ENCODE results near the gene CIAO3. TPM values are rescaled to one million over a fixed set of nuclear protein-coding genes. Genes with fewer than 3 reads are reported as not detected.

CIAO3 gene
- total RNA-seq, 2 experiments from 2014 or later, result 33.4 to 34.5 TPM

GRCh38 chr16:729768-730665, 10.8 kb downstream of the CIAO3 start:
- ChIA-PET POLR2A (interaction anchor here (0.5 to 2.9 kb wide), 2 partner anchors 9 to 12 kb away, joined by 3 to 15 read pairs; partner anchors contain the start of gene ANTKMT), CTCF (interaction anchor here (1.1 to 1.8 kb wide), 3 partner anchors 9 to 19 kb away, joined by 3 to 10 read pairs (median 5); partner anchors contain the start of genes ANTKMT and CIAO3)

DNA sequence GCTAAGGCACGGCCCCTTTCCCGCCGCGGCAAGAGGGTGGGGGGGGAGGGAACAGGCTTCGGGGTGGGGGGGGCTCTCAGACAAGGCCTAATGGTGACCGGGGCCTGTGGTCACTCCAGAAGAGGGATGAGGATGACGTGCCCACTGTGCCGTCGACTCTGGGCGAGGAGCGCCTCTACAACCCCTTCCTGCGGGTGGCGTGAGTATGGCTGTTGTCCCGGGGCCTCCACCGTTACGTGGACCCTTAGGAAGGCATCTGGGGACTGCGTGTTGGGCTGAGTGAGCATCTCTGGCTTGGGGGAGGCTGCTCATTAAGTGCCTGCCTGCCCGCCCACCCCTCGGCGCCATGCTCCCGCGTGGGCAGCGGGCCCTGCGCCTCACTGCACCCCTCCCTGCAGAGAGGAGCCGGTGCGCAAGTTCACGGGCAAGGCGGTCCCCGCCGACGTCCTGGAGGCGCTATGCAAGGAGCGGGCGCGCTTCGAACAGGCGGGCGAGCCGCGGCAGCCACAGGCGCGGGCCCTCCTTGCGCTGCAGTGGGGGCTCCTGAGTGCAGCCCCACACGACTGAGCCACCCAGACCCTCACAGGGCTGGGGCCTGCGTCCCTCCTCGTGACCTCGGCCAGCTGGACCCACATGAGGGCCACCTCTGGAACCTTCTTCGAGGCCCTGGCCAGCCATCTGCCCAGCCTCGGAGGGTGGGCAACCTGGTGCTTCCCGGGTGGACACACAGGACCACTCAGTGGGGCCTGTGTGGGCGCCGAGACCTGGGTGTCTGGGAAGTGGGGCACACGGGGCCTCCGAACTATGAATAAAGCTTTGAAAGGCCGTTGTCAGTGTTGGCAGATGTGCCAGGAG, 11.7 kb downstream of the CIAO3 start:
- ChIA-PET POLR2A (interaction anchor here (0.9 to 2.9 kb wide), 3 partner anchors 8 to 95 kb away, joined by 3 to 15 read pairs (median 12); partner anchors contain the start of gene ANTKMT), CTCF (interaction anchor here (1.1 to 1.8 kb wide), 4 partner anchors 8 to 18 kb away, joined by 3 to 10 read pairs (median 4); partner anchors contain the start of genes ANTKMT and CIAO3)

DNA sequence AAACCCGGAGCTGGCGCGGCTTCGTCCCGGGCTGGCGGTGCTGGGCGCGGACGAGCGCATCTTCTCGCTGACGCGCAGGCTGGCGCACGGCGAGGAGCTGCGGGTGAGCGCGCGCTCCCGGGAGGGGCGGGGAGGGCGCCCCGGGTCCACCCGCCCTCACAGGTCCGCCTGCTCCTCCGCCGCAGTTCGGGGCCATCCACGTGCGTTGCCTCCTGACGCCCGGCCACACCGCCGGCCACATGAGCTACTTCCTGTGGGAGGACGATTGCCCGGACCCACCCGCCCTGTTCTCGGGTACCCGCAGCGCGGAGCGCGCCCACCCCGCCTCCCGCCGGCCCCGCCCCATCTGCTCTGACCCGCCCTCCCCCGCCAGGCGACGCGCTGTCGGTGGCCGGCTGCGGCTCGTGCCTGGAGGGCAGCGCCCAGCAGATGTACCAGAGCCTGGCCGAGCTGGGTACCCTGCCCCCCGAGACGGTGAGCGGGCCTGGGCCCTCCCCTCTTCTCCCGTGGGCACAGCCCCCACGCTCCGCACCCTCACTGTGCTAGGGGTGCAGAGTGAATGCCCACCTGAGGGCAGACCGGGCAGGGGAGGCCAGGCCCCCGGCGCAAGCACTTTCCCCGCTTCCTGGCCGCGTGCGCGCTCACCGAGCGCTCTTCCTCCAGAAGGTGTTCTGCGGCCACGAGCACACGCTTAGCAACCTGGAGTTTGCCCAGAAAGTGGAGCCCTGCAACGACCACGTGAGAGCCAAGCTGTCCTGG, 12.5 kb downstream of the CIAO3 start:
- CTCF ChIA-PET, result interaction anchor here (1.1 to 3.0 kb wide), 4 partner anchors 8 to 57 kb away, joined by 3 to 15 read pairs (median 4); partner anchors contain the start of gene CIAO3
- POLR2A ChIA-PET, result interaction anchor here (0.6 to 1.5 kb wide), 6 partner anchors 8 to 688 kb away, joined by 3 to 12 read pairs (median 3); partner anchors contain the start of gene CIAO3

DNA sequence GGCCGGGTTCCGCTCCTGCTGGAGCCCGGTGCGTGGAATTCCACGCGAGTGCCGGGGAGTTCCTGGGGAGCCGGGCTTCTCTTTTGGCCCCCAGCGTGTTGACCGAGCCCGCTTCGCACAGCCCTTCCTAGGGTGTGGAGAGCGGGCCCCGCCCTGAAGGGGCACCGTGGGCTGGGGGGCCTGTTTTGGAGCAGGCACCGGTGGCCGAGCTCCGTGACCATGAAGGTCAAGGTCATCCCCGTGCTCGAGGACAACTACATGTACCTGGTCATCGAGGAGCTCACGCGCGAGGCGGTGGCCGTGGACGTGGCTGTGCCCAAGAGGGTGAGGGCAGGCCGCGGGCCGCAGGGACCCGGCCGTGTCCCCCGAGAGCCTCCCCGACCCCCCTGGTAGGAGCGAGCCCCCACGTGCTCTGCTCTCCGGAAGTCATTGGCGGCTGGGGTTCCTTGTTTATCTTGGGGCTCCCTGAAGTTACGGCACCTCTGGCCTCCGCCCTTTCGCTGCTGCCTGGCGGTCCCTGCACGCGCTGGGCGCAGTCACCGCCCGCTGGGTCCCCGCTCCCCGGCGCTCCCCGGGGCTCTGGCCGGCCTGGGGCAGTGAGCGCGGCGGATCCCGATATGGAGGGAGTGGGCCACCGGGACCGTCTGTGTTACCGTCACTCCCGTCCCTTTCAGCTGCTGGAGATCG, 13.4 kb downstream of the CIAO3 start:
- POLR2A ChIA-PET, result interaction anchor here (0.9 to 1.5 kb wide), 2 partner anchors 9 to 32 kb away, joined by 3 to 7 read pairs; no protein-coding TSS in a partner anchor
- CTCF ChIA-PET, result interaction anchor here (1.1 to 3.0 kb wide), 5 partner anchors 8 to 58 kb away, joined by 3 to 15 read pairs (median 3); partner anchors contain the start of gene CIAO3

- CTCF ChIA-PET, result interaction anchor here (1.2 to 3.1 kb wide), 5 partner anchors 9 to 58 kb away, joined by 3 to 26 read pairs (median 3); partner anchors contain the start of genes CIAO3, METRN and RHOT2
- POLR2A ChIA-PET, result interaction anchor here (1.0 to 1.2 kb wide), 2 partner anchors 9 to 61 kb away, joined by 3 to 7 read pairs; partner anchors contain the start of gene RPUSD1
Observed at GRCh38 chr16:726438-727290, 14.1 kb downstream of the CIAO3 start, which contains the start of the genes CCDC78 and HAGHL. CCDC78 (minus strand) TSS chr16:726443; CDS start chr16:726367, 76 bp downstream. HAGHL (plus strand) TSS chr16:727106; CDS start chr16:727510, 404 bp downstream.

- POLR2A ChIA-PET, result interaction anchor here (1.0 to 1.2 kb wide), 2 partner anchors 10 to 62 kb away, joined by 3 to 7 read pairs; partner anchors contain the start of gene RPUSD1
- CTCF ChIA-PET, result interaction anchor here (1.4 to 3.1 kb wide), 4 partner anchors 9 to 58 kb away, joined by 3 to 26 read pairs (median 9); partner anchors contain the start of genes CIAO3, METRN and RHOT2
Observed at GRCh38 chr16:726188-726437, 14.7 kb downstream of the CIAO3 start.

DNA sequence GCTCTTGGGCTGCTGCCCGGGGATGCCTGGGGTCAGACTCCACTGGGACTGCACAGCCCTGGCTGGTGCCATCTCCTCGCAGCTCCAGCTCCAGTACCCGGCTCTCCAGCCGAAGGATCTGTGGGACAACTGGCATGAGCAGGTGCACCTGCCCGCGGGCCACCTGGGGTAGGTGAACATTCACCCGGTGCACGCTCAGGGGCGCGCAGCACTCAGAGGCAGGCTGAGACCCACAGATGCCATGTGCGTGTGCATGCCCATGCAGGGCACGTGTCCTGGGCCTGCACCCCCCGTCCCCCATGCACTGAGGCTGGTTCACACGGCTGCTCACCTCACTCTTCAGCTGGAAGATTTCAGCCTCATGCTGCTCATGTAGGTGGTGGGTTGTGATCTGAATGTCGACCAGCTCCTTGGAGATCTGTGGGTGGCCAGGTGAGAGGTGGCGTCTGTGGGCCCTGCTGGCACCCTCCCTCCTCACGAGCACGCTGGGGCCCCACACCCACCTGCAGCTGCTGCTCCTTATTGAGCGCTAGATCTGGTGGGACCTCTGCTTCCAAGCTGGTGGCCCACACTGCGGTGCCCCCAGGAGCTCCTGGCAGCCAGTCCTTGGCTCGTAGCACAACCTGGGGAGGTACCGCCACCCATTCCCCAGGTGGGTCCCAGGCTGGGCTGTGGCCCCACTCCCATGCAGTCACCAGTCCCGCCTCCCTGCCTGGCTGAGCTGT, 15.2 kb downstream of the CIAO3 start:
- POLR2A ChIA-PET, result interaction anchor here (0.7 to 1.2 kb wide), 3 partner anchors 10 to 78 kb away, joined by 3 to 7 read pairs (median 3); partner anchors contain the start of gene RPUSD1

DNA sequence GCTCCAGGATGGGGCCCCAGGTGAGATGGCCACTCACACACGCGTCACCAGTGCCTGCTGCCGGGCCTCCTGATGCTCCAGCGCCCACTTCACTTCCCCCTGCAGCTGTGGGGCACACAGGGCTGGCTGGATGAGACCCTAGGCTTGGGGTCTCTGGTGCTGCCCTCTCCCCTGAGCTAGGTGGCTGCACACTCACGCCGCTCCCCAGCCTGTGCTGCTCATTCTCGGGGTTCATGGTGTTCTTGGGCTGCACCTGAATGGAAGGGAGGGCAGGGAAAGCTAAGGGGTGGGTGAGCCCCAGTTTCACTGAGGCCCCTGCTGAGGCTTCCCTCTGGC, 15.8 kb downstream of the CIAO3 start:
- CTCF ChIA-PET, result interaction anchor here (0.7 to 3.1 kb wide), 4 partner anchors 10 to 89 kb away, joined by 3 to 26 read pairs (median 4); partner anchors contain the start of genes METRN and WDR24

More for the DNA sequence above, 15.2 kb downstream of the CIAO3 start:
- CTCF ChIA-PET, result interaction anchor here (0.9 to 3.1 kb wide), 4 partner anchors 10 to 57 kb away, joined by 3 to 26 read pairs (median 10); partner anchors contain the start of genes CIAO3, METRN and RHOT2

DNA sequence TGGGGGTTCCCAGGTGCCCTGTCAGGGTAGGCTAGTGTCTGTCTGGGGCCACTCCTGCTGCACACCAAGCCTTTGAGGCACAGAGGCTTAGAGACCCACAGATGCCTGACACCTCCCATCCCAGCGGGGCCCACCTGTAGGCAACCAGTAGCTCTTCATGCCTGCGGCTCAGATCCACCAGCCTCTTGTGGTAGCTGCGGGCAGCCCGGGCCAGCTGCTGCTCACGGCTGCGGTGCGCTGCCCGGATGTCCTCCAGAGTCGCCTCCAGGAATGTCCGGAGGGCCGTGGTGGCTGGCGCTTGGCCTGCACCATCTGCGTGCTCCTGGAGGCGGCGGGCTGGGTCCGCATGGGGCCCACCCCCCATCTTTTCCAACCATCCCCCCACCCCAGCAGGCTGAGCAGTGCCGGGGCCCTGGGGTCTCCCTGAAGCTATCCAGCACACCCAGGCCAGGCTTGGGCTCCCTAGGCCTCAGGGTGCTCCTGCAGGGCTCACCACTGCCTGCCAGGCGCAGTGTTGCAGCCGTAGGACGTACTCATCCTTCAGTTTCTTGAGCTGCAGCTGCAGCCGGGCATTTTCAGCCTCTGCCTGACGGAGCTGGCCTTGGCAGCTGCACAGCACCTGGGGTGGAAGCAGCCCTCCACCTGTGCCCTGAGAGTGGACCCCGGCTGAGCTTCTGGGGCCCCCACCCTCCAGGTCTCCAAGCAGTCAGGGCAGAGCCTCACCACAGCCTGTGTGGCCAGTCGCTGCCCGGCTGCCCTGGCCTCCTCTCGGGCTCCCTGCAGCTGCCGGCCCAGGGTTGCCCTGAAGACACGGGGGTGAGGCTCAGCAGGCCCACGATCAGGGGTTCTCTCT, 16.4 kb downstream of the CIAO3 start:
- ChIA-PET CTCF (interaction anchor here (0.7 to 3.1 kb wide), 3 partner anchors 10 to 89 kb away, joined by 3 to 26 read pairs (median 3); partner anchors contain the start of genes METRN and WDR24), POLR2A (no interaction called here)

More for the DNA sequence above, 15.8 kb downstream of the CIAO3 start:
- POLR2A ChIA-PET, result interaction anchor here (1.2 kb wide), 1 partner anchor 11 kb away, joined by 7 read pairs; no protein-coding TSS in a partner anchor

DNA sequence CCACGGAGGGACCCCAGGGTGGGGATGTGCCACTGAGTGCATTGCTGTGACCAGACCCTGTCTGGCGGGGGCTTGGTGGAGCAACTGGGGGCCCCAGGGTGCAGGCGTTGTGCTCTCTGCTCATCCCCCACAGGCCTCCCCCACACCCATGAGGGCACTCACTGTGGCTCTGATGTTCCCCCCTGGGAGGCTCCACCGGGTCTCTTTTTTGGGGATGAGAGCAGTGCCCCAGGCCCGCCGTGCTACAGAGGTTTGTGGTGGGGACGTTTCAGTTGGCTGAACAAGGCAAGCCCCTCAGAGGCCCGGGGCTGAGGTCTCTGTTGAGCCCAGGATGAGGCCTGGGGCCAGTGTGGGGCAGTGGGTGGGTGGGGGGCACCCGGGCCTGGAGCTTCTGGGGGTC, 17.1 kb downstream of the CIAO3 start:
- POLR2A ChIA-PET, result interaction anchor here (1.0 kb wide), 1 partner anchor 12 kb away, joined by 3 read pairs; no protein-coding TSS in a partner anchor
- CTCF ChIA-PET, result interaction anchor here (3.1 kb wide), 1 partner anchor 10 kb away, joined by 26 read pairs; the partner anchor contains the start of gene METRN

GRCh38 chr16:722835-723633, 17.8 kb downstream of the CIAO3 start:
- POLR2A ChIA-PET, result interaction anchor here (1.0 kb wide), 2 partner anchors 13 to 18 kb away, joined by 3 read pairs; partner anchors contain the start of gene CIAO3
- CTCF ChIA-PET, result interaction anchor here (0.6 to 1.9 kb wide), 3 partner anchors 11 to 139 kb away, joined by 3 to 5 read pairs (median 4); no protein-coding TSS in a partner anchor

DNA sequence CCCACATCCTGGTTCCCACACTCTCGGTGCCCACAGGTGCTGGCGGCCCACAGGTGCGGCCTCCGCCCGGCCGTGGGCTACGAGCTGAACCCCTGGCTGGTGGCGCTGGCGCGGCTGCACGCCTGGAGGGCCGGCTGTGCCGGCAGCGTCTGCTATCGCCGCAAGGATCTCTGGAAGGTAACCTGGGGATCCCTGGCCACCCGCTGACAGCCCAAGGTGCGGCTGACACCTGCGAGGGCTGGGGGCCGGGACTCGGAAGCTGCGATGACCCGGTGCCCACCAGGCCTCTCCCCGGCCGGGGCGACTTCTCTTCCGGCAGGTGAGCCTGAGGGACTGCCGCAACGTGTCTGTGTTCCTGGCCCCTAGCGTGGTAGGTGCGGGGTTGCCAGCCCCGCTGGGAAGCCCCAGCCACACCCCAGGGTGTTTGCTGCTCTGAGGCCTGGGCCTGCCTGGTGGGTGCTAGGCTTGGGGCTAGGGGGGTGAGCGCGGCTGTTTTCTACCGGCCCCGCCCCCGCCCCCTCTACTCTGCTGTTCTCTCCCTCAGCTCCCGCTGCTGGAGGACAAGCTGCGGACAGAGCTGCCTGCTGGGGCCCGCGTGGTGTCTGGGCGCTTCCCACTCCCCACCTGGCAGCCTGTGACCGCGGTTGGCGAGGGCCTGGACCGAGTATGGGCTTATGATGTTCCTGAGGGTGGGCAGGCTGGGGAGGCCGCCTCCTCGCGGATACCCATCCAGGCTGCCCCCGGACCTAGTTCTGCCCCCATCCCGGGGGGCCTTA, 18.8 kb downstream of the CIAO3 start:
- ChIA-PET CTCF (interaction anchor here (0.8 to 3.2 kb wide), 8 partner anchors 8 to 63 kb away, joined by 3 to 15 read pairs (median 4); no protein-coding TSS in a partner anchor), POLR2A (interaction anchor here (1.0 to 3.9 kb wide), 6 partner anchors 9 to 85 kb away, joined by 3 to 15 read pairs (median 4); partner anchors contain the start of gene CIAO3)
